ENCODE data around the gene CLDN6. TPM values are rescaled to one million over a fixed set of nuclear protein-coding genes. Genes with fewer than 3 reads are reported as not detected.
A peak's percentile ranks its signal among the peaks of the same experiment; 100 is the strongest.

The CLDN6 gene
- total and polyA plus RNA-seq, 9 of the 15 experiments (the other 6 are each of a cell fraction or from before 2014, with no cell fraction given), result 0.22 to 0.75 (median 0.38) TPM; not detected in 3

DNA sequence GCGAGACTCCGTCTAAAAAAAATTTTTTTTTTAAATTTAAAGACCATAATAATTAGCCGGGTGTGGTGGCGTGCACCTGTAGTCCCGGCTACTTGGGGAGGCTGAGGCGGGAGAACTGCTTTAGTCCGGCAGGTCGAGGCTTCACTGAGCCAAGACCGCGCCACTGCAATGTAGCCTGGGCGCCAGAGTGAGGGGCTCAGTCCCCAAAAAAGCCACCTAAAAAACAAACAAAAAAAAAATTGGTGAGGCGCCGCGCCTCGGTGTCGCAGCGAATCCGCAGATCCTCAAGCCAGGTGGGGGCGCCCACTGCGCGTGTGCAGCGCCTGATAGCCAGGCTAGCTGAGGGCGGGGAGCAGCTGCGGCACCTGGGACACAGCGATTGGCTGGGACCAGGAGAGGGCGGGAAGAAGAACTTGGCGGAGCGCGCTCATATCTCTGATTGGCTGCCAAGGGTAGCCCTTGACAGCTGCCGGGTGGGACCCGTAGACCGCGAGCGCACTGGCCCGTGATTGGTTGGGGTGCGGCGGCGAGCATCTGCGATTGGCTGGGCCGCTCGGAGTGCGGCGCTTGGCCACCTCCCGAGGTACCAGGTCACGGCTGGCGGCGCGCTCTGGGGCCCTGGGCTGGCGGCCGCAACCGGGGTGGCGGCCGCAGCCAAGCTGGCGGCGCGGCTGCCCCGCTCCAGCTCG, 14.3 kb downstream of the CLDN6 start (continued):
- TF ChIP-seq, protein P1, sequence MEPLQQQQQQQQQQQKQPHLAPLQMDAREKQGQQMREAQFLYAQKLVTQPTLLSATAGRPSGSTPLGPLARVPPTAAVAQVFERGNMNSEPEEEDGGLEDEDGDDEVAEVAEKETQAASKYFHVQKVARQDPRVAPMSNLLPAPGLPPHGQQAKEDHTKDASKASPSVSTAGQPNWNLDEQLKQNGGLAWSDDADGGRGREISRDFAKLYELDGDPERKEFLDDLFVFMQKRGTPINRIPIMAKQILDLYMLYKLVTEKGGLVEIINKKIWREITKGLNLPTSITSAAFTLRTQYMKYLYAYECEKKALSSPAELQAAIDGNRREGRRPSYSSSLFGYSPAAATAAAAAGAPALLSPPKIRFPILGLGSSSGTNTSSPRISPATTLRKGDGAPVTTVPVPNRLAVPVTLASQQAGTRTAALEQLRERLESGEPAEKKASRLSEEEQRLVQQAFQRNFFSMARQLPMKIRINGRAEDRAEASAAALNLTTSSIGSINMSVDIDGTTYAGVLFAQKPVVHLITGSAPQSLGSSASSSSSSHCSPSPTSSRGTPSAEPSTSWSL (CRISPR knock-in tag; IDR thresholded peaks at IDR 0.05; ENCODE audit: borderline replicate concordance), result no peak
- no peak for TF ChIP-seq MCM3 (IDR thresholded peaks at IDR 0.05)
- no peak for TF ChIP-seq ZBTB8A (IDR thresholded peaks at IDR 0.05; ENCODE audit: partially characterized antibody)
- TF ChIP-seq ZNF3 (CRISPR knock-in tag; IDR thresholded peaks at IDR 0.05), result no peak
- no peak for TF ChIP-seq ZNF232 (CRISPR knock-in tag; IDR thresholded peaks at IDR 0.05)
- TF ChIP-seq, protein P2, sequence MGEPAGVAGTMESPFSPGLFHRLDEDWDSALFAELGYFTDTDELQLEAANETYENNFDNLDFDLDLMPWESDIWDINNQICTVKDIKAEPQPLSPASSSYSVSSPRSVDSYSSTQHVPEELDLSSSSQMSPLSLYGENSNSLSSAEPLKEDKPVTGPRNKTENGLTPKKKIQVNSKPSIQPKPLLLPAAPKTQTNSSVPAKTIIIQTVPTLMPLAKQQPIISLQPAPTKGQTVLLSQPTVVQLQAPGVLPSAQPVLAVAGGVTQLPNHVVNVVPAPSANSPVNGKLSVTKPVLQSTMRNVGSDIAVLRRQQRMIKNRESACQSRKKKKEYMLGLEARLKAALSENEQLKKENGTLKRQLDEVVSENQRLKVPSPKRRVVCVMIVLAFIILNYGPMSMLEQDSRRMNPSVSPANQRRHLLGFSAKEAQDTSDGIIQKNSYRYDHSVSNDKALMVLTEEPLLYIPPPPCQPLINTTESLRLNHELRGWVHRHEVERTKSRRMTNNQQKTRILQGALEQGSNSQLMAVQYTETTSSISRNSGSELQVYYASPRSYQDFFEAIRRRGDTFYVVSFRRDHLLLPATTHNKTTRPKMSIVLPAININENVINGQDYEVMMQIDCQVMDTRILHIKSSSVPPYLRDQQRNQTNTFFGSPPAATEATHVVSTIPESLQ (CRISPR knock-in tag; IDR thresholded peaks at IDR 0.05), result no peak
- no peak for TF ChIP-seq NUFIP1 (IDR thresholded peaks at IDR 0.05; ENCODE audit: partially characterized antibody)
- TF ChIP-seq SMAD3 (CRISPR knock-in tag; conservative IDR thresholded peaks at IDR 0.05), result no peak
- TF ChIP-seq, protein P3, sequence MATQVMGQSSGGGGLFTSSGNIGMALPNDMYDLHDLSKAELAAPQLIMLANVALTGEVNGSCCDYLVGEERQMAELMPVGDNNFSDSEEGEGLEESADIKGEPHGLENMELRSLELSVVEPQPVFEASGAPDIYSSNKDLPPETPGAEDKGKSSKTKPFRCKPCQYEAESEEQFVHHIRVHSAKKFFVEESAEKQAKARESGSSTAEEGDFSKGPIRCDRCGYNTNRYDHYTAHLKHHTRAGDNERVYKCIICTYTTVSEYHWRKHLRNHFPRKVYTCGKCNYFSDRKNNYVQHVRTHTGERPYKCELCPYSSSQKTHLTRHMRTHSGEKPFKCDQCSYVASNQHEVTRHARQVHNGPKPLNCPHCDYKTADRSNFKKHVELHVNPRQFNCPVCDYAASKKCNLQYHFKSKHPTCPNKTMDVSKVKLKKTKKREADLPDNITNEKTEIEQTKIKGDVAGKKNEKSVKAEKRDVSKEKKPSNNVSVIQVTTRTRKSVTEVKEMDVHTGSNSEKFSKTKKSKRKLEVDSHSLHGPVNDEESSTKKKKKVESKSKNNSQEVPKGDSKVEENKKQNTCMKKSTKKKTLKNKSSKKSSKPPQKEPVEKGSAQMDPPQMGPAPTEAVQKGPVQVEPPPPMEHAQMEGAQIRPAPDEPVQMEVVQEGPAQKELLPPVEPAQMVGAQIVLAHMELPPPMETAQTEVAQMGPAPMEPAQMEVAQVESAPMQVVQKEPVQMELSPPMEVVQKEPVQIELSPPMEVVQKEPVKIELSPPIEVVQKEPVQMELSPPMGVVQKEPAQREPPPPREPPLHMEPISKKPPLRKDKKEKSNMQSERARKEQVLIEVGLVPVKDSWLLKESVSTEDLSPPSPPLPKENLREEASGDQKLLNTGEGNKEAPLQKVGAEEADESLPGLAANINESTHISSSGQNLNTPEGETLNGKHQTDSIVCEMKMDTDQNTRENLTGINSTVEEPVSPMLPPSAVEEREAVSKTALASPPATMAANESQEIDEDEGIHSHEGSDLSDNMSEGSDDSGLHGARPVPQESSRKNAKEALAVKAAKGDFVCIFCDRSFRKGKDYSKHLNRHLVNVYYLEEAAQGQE (IDR thresholded peaks at IDR 0.05; ENCODE audit: borderline replicate concordance), result peak; percentile 94
- TF ChIP-seq, protein P3 (CRISPR knock-in tag; IDR thresholded peaks at IDR 0.05; ENCODE audit: low read depth), result no peak
- TF ChIP-seq, protein P4, sequence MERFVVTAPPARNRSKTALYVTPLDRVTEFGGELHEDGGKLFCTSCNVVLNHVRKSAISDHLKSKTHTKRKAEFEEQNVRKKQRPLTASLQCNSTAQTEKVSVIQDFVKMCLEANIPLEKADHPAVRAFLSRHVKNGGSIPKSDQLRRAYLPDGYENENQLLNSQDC (CRISPR knock-in tag; IDR thresholded peaks at IDR 0.05), result no peak
- no peak for TF ChIP-seq NR2C2 (CRISPR knock-in tag; IDR thresholded peaks at IDR 0.05)
- no peak for TF ChIP-seq NR2C2 (tag; IDR thresholded peaks at IDR 0.05)
- TF ChIP-seq MEF2D (tag; conservative IDR thresholded peaks at IDR 0.05; ENCODE audit: low read depth), result no peak
- TF ChIP-seq GATA2 (CRISPR knock-in tag; IDR thresholded peaks at IDR 0.05), result no peak
- TF ChIP-seq CBFB (CRISPR knock-in tag; IDR thresholded peaks at IDR 0.05), result no peak
- TF ChIP-seq GTF2F1 (IDR thresholded peaks at IDR 0.05; ENCODE audit: low read depth, low read length), result no peak
- no peak for TF ChIP-seq NCOA2 (IDR thresholded peaks at IDR 0.05; ENCODE audit: partially characterized antibody in 2 of 2)

Measured in K562 (cell line).